Measurements from ENCODE around the gene TBL2. TPM values are rescaled to one million over a fixed set of nuclear protein-coding genes. Genes with fewer than 3 reads are reported as not detected.
"Not testable (repeated sequence)": the region's sequence is repeated elsewhere in the genome, so short reads cannot be mapped to it uniquely, and the experiment has no call there.

The TBL2 gene
- total RNA-seq, 1 donor from 2014 or later = 42.1 TPM

GRCh38 chr7:73533742-73534141 is 44.6 kb downstream of the TBL2 start:
- Mint-ChIP-seq H3K4me1 (ENCODE audit: low read depth) (no peaks in the 10 kb centered on the region), H3K27me3 (no peaks in the 10 kb centered on the region), H3K4me3 (ENCODE audit: low read depth) (no peak overlapping the region), H3K36me3 (ENCODE audit: insufficient read depth) (peaks cover 18% of the 10 kb centered on the region), H3K9me3 (ENCODE audit: low read depth) (peaks cover 3% of the 10 kb centered on the region), H3K27ac (no peak overlapping the region)
- TF ChIP-seq CTCF (IDR thresholded peaks at IDR 0.05; ENCODE audit: unreplicated experiment) = no peak
- DNase-seq (ENCODE audit: low spot score, unreplicated experiment) = no peak

GRCh38 chr7:73532224-73532623 is 46.2 kb downstream of the TBL2 start:
- H3K9me3 Mint-ChIP-seq (ENCODE audit: low read depth) = peaks cover 3% of the 10 kb centered on the region
- no peaks in the 10 kb centered on the region for H3K4me1 Mint-ChIP-seq (ENCODE audit: low read depth)
- H3K4me3 Mint-ChIP-seq (ENCODE audit: low read depth) = no peak overlapping the region
- no peak for TF ChIP-seq CTCF (IDR thresholded peaks at IDR 0.05; ENCODE audit: unreplicated experiment)
- no peak for DNase-seq (ENCODE audit: low spot score, unreplicated experiment)
- no peaks in the 10 kb centered on the region for H3K27me3 Mint-ChIP-seq
- no peak overlapping the region for H3K27ac Mint-ChIP-seq
- peaks cover 13% of the 10 kb centered on the region for H3K36me3 Mint-ChIP-seq (ENCODE audit: insufficient read depth)

GRCh38 chr7:73530800-73531199 is 47.6 kb downstream of the TBL2 start:
- Mint-ChIP-seq H3K27ac (no peak overlapping the region), H3K4me3 (ENCODE audit: low read depth) (no peak overlapping the region), H3K9me3 (ENCODE audit: low read depth) (peaks cover 3% of the 10 kb centered on the region), H3K4me1 (ENCODE audit: low read depth) (peaks cover 2% of the 10 kb centered on the region), H3K36me3 (ENCODE audit: insufficient read depth) (peaks cover 6% of the 10 kb centered on the region), H3K27me3 (no peaks in the 10 kb centered on the region)
- TF ChIP-seq CTCF (IDR thresholded peaks at IDR 0.05; ENCODE audit: unreplicated experiment) = no peak
- no peak for DNase-seq (ENCODE audit: low spot score, unreplicated experiment)

GRCh38 chr7:73526896-73527821 is 51.2 kb downstream of the TBL2 start:
- Mint-ChIP-seq H3K27ac (no peak overlapping the region), H3K36me3 (ENCODE audit: insufficient read depth) (peaks cover under 1% of the 10 kb centered on the region), H3K4me3 (ENCODE audit: low read depth) (no peak overlapping the region), H3K9me3 (ENCODE audit: low read depth) (peaks cover under 1% of the 10 kb centered on the region), H3K27me3 (no peaks in the 10 kb centered on the region), H3K4me1 (ENCODE audit: low read depth) (peaks cover 3% of the 10 kb centered on the region)
- DNase-seq (ENCODE audit: low spot score, unreplicated experiment) = no peak
- TF ChIP-seq CTCF (IDR thresholded peaks at IDR 0.05; ENCODE audit: unreplicated experiment) = no peak

- not testable (repeated sequence) for H3K36me3 Mint-ChIP-seq (ENCODE audit: insufficient read depth); H3K4me3 Mint-ChIP-seq (ENCODE audit: low read depth); H3K9me3 Mint-ChIP-seq (ENCODE audit: low read depth); H3K27me3 Mint-ChIP-seq; H3K4me1 Mint-ChIP-seq (ENCODE audit: low read depth); H3K27ac Mint-ChIP-seq; DNase-seq (ENCODE audit: low spot score, unreplicated experiment)
These were observed 52.3 kb downstream of the TBL2 start for GRCh38 chr7:73526158-73526494.

All from progenitor cell of endocrine pancreas (in vitro differentiated cells).